Mononuclear cell (primary cell): ENCODE data around the gene ZP3. TPM values are rescaled to one million over a fixed set of nuclear protein-coding genes. Genes with fewer than 3 reads are reported as not detected.
"Not testable (repeated sequence)": the region's sequence is repeated elsewhere in the genome, so short reads cannot be mapped to it uniquely, and the experiment has no call there.

ENCODE experiments used
- H3K27me3 ChIP-seq: 2 replicates; pipeline ENCODE4 v1.6.0; 2011; ENCODE audit warnings: low read length, control low read depth; ENCODE audit not compliant: insufficient read depth
- H3K4me1 ChIP-seq: 2 replicates; pipeline ENCODE4 v1.5.1; 2011; ENCODE audit warnings: mild to moderate bottlenecking, low read length, control low read depth; ENCODE audit not compliant: insufficient read depth
- H3K4me3 ChIP-seq: 2 replicates; pipeline ENCODE4 v1.5.1; 2011; ENCODE audit warnings: mild to moderate bottlenecking, low read length, moderate library complexity
- H3K9me3 ChIP-seq: 2 replicates; pipeline ENCODE4 v1.5.1; 2011; ENCODE audit warnings: low read depth, mild to moderate bottlenecking, control low read depth, low read length
- total RNA-seq: library from RNA; depleted of rRNA; stranded (reverse); fragments of >200 nt; gene quantifications from one replicate; pipeline ENCODE4 v1.2.3, GENCODE V29; 2012

ZP3 gene
- total RNA-seq, 1 donor = 1.7 TPM

DNA sequence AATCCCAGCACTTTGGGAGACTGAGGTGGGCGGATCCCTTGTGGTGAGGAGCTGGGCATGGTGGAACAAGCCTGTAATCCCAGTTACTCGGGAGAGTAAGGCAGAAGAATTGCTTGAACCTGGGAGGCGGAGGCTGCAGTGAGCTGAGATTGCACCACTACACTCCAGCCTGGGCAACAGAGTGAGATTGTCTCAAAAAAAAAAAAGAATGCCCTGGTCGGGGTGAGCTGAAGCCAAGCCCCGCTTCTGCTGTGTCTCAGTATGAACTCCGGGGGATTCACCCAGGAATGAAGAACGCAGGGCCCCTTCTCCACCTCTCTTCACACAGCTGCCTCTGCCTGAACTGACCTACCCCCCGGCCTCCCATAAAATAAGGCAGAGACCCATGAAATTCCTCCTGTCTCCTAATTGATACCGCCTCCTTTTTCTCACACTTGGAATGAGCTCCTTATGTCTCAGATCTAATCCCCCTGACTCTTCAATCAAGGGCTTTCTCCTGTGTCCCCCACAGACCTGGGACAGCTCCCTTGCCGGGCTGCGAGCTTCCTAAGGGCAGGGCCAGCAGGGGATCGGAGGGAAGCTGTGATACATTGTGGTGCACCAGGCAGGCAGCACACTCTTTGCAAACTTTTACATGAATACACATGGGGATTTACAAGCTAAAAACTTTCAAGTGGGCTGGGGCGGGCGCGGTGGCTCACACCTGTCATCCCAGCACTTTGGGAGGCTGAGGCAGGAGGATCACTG, 911 bp upstream of the ZP3 start:
- H3K9me3 ChIP-seq = no peaks in the 10 kb centered on the region
- no peak overlapping the region for H3K4me3 ChIP-seq
- peaks cover 19% of the 10 kb centered on the region for H3K4me1 ChIP-seq
- H3K27me3 ChIP-seq = no peaks in the 10 kb centered on the region

DNA sequence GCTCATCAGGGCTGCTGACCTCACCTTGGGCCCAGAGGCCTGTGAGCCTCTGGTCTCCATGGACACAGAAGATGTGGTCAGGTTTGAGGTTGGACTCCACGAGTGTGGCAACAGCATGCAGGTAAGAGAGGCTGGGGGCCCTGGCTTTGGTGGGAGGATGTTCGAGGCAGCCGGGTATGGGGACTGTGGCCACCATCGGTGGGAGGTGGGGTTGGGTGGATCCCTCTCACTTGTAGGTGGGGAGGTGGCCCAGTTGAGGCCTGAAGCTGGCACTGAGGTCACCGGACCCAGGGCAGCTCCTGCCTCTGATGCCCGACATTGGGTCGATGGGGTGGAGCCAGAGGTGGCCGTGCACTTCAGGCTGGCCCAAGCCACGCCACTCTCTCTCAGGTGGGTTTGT, 406 bp downstream of the ZP3 start:
- no peaks in the 10 kb centered on the region for H3K27me3 ChIP-seq
- H3K4me1 ChIP-seq = peaks cover 8% of the 10 kb centered on the region
- H3K4me3 ChIP-seq = no peak overlapping the region
- no peaks in the 10 kb centered on the region for H3K9me3 ChIP-seq

DNA sequence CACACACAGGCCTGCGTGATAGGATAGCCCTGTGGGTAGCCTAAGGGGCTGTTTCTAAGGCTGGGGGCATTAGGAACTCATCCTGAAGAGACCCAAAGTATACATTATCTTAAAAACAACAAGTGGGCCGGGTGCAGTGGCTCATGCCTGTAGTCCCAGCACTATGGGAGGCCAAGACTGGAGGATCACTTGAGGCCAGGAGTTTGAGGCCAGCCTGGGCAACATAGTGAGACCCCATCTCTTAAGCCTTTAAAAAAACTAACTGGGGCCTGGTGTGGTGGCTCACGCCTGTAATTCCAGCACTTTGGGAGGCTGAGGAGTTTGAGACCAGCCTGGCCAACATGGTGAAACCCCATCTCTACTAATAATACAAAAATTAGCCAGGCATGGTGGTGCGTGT, 808 bp downstream of the ZP3 start:
- not testable (repeated sequence) for H3K9me3 ChIP-seq, H3K4me1 ChIP-seq, H3K27me3 ChIP-seq, H3K4me3 ChIP-seq

DNA sequence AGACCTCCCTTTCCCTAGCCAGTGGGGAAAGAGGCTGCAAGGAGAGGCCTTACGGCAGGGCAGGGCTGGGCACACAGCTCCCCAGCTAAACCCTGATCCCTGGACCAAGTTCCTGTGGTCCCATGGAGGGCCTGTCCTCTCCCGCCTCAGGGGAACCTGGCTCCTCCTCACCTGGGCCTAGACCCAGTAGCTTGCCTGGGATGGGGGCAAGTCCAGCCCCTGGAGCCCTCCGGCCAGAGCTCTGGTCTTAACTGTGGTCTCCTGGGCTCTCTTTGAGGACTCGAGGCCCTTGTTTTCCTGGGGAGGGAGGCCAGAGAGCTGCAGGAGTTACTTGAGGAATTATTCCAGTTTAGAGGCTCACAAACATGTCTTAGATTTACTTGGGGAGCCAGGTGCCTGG, 1.5 kb downstream of the ZP3 start:
- Histone ChIP-seq H3K9me3 (no peaks in the 10 kb centered on the region), H3K4me3 (no peak overlapping the region), H3K4me1 (peaks cover 7% of the 10 kb centered on the region), H3K27me3 (no peaks in the 10 kb centered on the region)

DNA sequence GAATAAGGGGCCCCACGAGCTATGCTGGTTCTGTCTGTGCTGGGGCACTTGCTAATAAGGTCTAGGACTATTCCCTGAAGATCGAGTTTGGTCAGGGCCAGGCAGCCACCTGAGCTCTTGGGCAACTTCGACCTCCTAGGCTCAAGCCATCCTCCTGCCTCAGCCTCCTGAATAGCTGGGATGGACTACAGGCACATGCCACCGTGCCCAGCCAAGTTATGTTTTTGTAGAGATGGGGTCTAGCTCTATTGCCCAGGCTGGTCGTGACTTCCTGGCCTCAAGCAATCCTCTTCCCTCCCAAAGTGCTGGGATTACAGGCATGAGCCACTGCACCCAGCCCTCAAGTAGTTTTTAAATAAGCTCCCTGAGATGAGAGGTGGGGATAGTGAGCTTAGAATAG, 2.9 kb downstream of the ZP3 start:
- Histone ChIP-seq H3K4me3 (no peak overlapping the region), H3K4me1 (peaks cover 7% of the 10 kb centered on the region), H3K9me3 (no peaks in the 10 kb centered on the region), H3K27me3 (no peaks in the 10 kb centered on the region)

DNA sequence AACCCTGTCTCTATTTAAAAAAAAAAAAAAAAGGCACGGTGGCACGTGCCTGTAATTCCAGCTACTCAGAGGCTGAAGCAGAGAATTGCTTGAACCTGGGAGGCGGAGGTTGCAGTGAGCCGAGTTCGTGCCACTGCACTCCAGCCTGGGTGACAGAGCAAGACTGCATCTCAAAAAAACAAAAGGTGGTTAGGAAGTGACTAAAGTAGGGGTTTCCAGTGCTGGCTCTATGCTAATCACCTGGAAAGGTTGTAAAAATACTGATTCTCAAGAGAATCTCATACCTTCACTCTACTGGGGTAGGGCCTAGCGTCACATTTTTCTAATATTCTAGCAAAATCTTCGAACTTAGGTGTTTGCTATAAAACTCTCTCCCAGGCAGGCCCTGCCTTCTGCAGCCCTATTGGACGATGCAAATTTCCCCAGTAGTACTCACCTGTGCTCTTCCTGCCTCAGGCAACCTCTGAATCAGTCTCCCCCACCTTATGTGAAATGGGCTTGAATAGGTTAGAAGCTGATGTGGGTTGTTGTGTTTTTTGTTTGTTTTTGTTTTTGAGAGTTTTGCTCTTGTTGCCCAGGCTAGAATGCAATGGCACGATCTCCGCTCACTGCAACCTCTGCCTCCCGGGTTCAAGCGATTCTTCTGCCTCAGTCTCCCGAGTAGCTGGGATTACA, 3.5 kb downstream of the ZP3 start:
- Histone ChIP-seq H3K4me1 (peaks cover 7% of the 10 kb centered on the region), H3K4me3 (no peak overlapping the region), H3K9me3 (no peaks in the 10 kb centered on the region), H3K27me3 (no peaks in the 10 kb centered on the region)

DNA sequence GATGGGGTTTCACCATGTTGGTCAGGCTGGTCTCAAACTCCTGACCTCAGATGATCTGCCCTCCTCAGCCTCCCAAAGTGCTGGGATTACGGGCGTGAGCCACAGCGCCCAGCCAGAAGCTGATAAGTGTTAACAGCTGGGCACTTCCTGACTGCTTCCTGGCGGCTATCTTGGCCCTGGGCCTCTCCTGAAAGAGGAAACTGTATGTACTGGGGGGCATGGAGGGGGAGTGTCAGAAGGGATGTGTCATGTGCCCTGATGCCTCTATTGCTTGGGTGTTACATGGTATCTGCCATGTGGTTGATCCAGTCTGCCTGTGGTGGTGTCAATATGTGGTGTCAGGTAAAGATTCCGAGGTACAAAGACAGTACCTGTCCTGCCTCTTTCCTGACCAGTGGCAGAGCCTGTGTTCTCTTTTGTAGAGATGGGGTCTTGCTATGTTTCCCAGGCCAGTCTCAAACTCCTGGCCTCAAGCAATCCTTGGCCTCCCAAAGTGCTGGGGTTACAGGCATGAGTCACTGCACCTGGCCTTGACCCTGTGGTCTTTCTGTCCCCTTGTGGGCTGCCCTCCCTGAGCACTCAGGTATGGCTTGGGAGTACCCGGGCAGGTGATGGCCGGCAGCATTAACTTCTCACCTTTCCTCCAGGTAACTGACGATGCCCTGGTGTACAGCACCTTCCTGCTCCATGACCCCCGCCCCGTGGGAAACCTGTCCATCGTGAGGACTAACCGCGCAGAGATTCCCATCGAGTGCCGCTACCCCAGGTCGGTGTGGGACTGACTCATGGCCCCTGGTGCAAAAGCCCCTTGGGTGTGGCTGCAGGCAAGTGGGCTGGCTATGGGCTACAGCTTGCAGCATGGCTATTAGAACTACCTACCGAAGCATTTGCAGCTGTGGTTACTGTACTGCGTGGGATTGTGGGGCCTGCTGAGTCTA, 4.4 kb downstream of the ZP3 start:
- Histone ChIP-seq H3K27me3 (no peaks in the 10 kb centered on the region), H3K4me1 (peaks cover 7% of the 10 kb centered on the region), H3K4me3 (no peak overlapping the region), H3K9me3 (no peaks in the 10 kb centered on the region)

DNA sequence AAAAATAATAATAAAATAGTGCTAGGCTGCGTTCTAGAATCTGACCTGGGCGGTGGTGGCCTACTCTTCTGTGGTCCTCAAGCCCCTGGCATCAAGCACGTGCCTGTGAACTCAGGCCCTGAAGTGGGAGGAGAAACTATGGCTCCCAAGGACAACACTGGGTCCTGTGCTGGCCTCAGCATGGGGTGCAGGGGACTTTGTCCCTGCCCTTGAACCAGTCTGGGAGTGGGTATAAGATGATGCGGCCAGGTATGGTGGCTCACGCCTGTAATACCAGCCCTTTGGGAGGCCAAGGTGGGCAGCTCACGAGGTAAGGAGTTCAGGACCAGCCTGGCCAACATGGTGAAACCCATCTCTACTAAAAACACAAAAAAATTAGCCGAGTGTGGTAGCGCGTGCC, 5.5 kb downstream of the ZP3 start:
- no peak overlapping the region for H3K4me3 ChIP-seq
- H3K27me3 ChIP-seq = no peaks in the 10 kb centered on the region
- H3K9me3 ChIP-seq = no peaks in the 10 kb centered on the region
- H3K4me1 ChIP-seq = peaks cover 7% of the 10 kb centered on the region

DNA sequence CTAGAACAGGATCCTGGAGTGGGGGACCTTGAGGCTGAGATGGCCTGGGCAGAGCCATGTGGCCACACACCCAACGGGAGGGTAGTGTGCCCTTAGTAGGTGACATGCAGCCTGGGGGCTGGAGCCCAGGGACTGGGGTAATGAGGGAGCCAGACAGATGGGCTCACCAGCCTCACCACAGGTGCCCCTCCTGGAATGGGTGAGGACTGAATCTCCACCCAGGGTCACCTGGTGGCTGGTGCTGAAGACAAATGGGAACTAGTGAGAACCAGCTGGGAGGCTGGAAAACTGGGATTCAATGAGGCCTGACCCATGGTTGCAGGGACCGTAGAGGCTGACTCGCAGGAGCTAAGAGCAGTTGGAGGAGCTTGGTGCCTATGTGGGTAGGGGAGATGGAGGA, 6.1 kb downstream of the ZP3 start:
- Histone ChIP-seq H3K4me1 (peaks cover 7% of the 10 kb centered on the region), H3K9me3 (no peaks in the 10 kb centered on the region), H3K4me3 (no peak overlapping the region), H3K27me3 (no peaks in the 10 kb centered on the region)

DNA sequence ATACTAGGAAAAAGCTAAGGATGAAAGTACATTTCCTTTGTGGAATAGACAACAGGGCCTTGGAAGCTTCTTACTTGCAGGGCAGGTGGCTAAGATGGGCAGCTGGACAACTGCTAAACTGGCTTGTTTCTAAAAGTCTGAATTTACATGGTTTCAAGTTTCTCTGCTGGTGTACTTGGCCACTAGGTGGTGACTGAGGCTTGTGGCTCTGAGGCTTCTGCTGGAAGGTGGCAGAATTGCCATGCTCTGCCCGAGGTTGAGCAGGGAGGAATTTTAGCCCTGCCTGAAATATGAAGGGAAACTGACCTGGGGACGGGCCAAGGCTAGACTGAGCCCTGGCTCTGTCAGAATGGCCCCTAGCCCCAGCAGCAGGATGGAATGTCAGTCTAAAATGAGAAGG, 13.1 kb downstream of the ZP3 start:
- H3K27me3 ChIP-seq, H3K4me3 ChIP-seq, H3K9me3 ChIP-seq, H3K4me1 ChIP-seq: not testable (repeated sequence)

DNA sequence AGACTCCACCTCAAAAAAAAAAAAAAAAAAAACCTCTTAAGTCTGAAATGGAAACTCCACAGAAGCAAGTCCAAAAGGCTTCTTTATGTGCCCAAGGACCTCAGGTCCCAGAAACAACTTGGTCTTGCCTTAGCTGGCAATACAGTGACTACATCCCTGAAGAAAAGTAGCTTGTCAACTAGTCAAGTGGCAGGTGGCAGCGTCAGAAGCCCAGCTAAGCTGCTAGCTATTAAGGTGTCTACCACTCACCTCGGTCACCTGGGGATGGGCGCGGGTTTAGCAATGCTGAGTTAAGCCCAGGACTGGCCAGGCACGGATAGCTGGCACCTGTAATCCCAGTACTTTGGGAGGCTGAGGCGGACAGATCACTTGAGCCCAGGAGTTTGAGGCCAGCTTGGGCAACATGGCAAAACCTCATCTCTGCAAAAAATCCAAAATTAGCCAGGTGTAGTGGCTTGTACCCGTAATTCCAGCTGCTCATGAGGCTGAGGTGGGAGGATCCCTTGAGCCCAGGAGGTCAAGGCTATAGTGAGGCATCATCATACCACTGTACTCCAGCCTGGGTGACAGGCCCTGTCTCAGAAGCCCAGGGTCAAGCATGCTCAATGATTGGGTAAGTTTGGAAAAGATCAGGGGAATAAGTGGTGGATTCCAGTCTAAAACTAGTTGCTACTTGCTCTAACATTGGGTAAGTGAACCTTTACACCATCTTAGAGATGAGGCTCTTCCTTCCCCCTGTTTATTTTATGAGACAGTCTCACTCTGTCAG, 14.6 kb downstream of the ZP3 start:
- not testable (repeated sequence) for H3K27me3 ChIP-seq, H3K9me3 ChIP-seq, H3K4me1 ChIP-seq, H3K4me3 ChIP-seq

DNA sequence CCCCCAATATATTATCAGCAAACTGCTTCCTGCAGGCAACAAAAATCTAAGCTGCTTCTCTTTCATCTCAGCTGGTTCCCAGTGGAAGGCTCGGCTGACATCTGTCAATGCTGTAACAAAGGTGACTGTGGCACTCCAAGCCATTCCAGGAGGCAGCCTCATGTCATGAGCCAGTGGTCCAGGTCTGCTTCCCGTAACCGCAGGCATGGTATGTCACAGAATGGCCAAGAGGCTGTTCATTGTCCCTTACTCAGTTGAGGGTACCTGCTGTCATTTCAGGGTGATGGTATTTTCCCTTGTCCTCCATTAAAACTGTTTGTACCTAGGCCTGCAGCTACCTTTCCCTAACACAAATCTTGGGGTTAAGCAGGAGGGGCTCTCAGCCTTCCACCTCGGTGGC, 15.7 kb downstream of the ZP3 start:
- not testable (repeated sequence) for H3K4me1 ChIP-seq, H3K9me3 ChIP-seq, H3K4me3 ChIP-seq, H3K27me3 ChIP-seq

DNA sequence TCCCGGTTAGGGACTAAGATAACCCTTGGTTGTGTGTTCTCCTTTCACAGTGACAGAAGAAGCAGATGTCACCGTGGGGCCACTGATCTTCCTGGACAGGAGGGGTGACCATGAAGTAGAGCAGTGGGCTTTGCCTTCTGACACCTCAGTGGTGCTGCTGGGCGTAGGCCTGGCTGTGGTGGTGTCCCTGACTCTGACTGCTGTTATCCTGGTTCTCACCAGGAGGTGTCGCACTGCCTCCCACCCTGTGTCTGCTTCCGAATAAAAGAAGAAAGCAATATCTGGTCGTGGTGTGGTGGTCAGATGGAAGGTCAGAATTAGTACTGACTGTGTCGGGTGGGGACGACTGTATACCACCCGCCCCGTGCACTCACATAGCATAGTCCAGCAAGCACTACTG, 17.0 kb downstream of the ZP3 start:
- not testable (repeated sequence) for H3K27me3 ChIP-seq, H3K9me3 ChIP-seq, H3K4me1 ChIP-seq, H3K4me3 ChIP-seq

DNA sequence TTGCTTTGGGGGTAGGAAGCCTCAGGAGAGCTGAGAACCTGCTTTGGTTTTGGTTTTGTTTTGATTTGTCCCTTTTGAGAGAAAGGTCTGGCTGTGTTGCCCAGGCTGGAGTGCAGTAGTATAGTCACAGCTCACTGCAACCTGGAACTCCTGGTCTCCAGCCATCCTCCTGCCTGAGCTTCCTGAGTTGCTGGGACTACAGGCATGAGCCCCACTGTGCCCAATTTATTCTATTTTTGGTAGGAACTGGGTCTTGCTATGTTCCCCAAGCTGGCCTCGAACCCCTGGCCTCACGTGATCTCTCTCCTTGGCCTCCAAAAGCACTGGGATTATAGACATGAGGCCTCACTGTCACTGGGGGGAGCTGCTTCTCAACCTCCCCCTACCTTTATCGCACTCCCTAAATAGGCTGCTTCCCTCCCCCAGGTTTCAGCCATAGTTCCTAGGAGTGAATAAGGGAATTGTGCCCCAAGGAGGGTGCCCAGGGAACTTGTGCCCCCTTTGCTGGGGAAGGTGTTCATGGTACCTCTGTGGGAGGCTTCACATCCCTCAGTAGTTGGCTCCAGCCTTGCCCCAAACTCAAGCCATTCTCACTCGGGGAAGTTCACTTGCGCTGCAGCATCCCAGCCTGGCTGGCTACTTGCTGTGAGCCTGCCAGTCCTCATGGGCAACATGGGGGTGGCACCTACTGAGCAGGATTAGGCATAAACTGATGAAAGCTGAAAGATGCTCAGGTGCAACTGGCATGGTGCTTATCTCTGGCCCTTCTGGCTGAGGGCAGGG, 18.1 kb downstream of the ZP3 start:
- H3K9me3 ChIP-seq, H3K4me3 ChIP-seq, H3K4me1 ChIP-seq, H3K27me3 ChIP-seq: not testable (repeated sequence)
